HS-27A (cell line): ENCODE data around the gene PLA2G6.

ENCODE experiments used
- DNase-seq: peaks from one replicate; pipeline ENCODE4 v3.0.0-alpha.2; 2012; ENCODE audit warnings: low read depth, missing footprints

The PLA2G6 gene, protein sequence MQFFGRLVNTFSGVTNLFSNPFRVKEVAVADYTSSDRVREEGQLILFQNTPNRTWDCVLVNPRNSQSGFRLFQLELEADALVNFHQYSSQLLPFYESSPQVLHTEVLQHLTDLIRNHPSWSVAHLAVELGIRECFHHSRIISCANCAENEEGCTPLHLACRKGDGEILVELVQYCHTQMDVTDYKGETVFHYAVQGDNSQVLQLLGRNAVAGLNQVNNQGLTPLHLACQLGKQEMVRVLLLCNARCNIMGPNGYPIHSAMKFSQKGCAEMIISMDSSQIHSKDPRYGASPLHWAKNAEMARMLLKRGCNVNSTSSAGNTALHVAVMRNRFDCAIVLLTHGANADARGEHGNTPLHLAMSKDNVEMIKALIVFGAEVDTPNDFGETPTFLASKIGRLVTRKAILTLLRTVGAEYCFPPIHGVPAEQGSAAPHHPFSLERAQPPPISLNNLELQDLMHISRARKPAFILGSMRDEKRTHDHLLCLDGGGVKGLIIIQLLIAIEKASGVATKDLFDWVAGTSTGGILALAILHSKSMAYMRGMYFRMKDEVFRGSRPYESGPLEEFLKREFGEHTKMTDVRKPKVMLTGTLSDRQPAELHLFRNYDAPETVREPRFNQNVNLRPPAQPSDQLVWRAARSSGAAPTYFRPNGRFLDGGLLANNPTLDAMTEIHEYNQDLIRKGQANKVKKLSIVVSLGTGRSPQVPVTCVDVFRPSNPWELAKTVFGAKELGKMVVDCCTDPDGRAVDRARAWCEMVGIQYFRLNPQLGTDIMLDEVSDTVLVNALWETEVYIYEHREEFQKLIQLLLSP

GRCh38 chr22:38181453-38182200, at the start of gene PLA2G6:
PLA2G6 (minus strand) TSS chr22:38181830; CDS start chr22:38169426, 12,404 bp downstream.
- DNase-seq, result peak; percentile 89

DNA sequence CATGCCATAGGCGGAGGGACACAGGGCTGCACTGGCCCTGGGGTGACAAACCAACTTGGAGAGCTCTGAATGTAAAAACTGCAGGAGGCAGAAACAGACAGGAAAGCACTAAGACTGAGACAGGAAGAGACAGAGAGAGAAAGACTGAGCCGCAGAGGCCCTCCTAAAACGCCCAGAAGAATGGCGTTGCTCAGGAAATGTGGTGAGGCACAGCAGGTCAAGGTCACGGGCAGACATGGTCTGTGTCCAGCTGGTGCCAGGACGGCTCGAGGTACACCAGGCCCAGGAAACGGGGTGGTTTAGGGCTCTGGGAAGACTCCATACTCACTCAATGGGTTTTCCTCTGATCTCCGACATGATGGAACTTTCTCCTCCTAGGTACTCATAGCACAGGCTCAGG, 49.3 kb upstream of the PLA2G6 start:
- DNase-seq, result no peak

DNA sequence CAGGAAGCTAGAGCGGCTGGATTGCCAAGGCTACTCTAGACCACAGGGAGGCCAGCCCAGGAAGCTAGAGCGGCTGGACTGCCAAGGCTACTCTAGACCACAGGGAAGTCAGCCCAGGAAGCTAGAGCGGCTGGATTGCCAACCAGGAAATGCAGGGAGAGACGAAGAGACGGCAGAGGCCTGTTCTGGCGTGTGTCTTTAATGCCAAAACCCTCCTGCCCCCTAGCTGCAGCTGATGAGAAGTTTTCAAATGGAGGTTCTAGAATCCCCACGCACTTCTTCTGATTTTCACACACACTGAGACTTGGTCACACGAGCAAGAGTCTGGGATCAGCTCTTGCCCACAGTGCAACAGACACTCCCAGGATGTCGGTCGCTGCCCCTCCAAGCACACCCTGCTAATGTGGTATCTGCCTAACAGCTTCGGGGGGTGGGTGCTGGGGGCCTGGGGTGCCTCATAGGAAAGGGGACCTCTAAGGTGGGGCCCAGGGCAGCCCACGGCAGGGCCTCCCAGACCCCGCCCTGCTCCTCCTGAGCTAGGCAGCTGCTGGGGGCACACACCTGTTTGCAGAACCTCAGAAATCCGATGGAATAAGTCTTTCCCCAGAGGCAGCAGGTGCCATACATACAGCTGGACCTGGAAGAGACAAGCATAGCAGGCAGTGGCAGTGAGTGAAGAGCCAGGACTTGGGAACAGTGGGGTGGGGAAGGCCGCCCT, 48.6 kb upstream of the PLA2G6 start:
- DNase-seq, result no peak

- DNase-seq, result no peak
Measured at GRCh38 chr22:38228873-38229740, 47.5 kb upstream of the PLA2G6 start.

GRCh38 chr22:38228326-38228872, 46.8 kb upstream of the PLA2G6 start:
- no peak for DNase-seq

DNA sequence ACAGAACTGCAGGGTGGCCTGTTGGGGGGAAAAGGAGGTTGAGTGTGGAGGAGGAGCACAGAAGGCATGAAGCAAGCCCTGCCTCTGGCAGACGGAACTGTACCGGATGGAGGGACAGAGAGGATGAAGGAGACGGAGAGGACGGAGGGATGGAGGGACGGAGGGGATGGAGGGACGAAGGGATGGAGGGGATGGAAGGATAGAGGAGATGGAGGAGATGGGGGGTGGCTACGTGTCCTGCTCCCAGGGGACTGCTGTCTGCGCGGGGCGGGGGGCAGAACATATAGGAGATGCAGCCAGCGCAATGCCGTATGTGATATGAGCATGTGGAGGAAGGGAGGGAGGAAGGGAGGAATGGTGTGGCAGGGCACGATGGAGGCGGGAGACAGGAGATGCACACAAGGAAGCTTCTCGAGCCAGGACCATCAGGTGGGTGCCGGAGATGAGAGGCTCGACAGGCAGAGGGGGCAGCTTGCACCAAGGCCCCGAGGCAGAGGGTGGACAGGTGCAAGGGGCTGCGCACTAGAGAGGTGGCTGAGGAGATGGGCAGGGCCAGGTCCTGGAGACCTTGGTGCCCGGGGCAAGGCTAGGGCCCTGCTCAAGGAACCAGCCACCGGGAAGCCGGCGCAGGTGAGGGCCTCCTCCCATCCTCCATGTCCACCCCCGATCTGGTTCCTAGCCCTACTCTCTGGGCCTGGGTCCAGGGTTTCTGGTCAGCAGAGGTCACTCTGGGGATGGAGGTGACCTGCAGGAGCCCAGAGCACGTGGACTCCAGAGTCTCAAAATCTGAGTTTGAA, 45.4 kb upstream of the PLA2G6 start:
- DNase-seq, result no peak

- DNase-seq, result no peak
Measured at GRCh38 chr22:38223289-38223960, 41.8 kb upstream of the PLA2G6 start.

- DNase-seq, result no peak
Measured at GRCh38 chr22:38222797-38223119, 41.1 kb upstream of the PLA2G6 start.

DNA sequence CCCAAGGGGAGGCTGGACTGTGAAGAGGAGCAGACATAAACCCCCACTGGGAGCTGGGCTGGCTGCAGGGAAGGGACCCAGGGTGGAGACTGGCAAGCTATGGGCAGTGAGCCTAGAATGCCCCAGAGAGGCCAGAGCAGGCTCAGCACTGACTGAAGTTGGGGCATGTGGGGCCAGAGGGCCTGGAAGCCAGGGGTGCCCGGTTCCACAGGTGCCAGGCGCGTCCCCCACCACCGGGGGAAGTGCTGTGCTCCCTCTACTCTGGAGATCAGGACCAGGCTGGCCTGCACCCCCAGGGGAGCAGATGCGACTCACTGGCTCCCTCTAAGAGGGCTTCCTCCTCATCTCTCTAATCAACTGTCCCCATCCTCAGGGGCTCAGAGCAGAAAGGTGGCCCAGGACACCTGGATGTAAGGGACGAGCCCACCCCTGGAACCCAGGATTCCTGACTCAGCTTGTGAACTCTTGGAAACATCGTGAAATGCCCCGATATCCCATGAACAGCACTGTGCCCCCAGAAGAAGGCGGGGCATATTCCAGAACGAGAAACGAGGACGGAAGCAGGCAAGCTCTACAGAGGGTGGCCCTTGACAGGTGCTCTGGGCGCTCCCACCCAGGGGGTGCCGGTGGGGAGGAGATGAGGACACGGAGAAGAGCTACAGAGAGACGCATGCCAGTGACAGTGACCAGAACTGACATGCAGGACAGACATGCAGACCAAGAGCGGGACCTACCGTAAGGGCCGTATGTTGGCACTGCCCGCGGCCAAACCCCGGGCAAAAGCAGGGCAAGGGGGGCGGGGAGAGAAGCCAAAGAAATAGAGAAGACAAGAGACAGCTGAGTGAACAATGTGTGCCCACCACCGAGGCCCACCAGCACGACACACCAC, 40.5 kb upstream of the PLA2G6 start:
- no peak for DNase-seq

GRCh38 chr22:38221407-38221806, 39.8 kb upstream of the PLA2G6 start:
- DNase-seq, result no peak

DNA sequence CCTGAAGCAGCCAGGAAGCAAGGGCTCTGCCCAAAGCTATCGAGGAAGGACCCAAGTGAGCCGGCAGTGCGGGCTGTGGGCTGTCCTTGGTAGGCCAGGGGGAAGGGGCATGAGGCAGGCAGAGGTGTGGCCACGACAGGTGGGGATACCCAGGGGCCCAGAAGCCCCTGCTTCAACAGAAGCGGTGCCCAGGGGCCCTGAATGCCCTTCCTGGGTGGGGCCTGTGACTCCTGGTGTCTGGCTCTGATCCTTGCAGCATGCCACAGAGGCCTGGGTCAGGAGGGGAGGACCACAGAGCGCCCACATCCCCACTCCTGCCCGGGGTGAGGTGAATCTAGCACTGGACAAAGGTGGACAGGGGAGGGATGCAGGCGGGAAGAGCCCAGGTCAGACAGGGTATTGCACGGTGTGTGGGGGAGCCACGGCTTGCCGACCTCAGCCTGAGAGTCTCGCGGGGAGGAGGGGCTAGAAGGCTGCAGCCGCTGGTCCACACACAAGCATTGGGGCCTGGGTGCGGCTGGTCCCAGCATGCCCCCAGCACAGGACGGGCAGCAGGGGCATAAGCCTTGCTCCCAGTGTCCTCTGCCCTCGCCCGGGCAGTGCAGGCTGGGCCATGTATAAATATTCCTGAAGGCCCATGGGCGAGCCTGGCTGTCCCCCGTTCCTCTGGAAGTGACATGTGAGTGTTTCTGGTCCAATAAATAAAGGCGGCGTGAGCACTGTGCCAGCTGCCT, 39.2 kb upstream of the PLA2G6 start:
- no peak for DNase-seq

DNA sequence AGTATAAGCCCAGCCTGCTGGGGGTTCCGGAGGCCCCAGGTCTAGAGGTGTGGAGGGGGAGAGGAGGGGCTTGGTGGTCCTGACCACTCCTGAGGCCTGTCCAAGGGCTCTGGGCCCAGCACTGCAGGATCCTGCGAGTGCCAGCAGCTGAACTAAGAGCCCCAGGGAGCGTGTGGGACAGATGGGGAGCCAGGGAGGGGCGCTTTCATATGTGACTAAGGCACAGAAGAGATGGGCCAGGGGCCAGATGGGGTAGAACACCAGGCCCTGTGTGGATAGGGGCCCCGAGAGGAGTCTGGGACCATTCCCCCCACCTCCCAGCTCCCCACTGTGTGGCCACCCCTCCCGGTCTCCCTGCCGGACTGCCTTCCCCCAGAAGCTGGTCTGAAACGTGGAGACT, 38.5 kb upstream of the PLA2G6 start:
- DNase-seq, result no peak

DNA sequence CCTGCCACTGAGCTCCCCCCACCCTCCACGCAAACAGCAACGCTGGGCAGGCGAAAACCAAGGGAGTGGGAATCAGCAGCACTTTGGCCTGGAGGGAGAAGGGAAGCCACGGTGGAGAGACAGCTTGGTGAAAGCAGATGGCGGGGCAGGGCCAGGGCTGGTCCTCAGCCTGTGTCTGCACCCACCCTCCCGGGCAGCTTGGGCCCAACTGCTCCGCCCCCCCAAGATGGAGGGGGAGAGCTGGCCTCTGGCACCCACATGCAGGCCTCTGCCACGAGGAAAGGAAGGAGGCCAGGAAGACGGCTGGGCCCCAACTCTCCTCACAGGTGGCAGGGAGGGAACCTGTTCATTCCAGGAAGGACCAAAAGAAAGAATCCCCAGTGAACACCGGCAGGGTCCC, 38.0 kb upstream of the PLA2G6 start:
- DNase-seq, result no peak

DNA sequence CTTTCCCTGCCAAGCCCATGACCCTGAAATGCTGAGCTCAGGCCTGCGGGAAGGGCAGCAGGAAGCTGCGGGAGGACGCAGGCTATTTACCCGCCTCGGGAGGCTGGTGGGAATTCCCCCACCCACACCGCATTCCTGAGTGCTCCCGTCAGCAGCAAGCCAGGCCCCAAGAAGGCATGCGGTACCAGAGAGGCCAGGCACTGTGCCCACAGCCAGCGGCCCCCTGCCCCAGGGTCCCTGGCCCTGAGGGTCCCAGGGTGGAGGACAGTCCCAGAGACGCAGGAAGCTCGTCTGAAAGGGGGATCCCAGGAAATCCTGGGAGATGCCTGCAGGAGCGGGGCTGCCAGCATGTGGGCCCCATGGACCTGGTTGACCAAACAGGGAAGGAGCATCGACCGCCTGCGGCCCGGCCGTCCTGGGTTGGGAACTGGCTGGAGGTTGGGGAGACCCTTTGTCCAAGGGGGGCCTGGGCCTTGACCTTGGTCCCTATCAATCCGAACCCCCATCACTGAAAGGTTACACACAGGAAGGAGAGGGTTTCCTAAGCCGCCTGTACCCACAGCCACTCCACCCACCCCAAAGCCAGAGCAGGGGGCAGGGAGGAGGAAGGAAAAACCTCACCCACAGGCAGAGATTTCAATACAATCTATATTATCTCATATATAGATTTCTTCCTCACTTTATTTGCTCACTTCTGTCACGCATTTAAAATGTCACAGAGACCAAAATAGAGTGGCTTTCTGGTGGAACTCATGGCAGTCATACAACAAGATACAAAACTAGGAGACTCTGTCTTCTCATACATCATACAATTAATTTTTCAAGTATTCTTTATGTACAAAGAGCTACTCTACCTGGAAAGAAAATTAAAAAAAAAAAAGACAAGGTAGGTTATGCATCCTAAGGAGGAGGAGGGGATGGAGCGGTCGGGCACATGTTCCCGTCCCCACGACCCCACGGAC, 37.3 kb upstream of the PLA2G6 start:
- peak; percentile 75 for DNase-seq

DNA sequence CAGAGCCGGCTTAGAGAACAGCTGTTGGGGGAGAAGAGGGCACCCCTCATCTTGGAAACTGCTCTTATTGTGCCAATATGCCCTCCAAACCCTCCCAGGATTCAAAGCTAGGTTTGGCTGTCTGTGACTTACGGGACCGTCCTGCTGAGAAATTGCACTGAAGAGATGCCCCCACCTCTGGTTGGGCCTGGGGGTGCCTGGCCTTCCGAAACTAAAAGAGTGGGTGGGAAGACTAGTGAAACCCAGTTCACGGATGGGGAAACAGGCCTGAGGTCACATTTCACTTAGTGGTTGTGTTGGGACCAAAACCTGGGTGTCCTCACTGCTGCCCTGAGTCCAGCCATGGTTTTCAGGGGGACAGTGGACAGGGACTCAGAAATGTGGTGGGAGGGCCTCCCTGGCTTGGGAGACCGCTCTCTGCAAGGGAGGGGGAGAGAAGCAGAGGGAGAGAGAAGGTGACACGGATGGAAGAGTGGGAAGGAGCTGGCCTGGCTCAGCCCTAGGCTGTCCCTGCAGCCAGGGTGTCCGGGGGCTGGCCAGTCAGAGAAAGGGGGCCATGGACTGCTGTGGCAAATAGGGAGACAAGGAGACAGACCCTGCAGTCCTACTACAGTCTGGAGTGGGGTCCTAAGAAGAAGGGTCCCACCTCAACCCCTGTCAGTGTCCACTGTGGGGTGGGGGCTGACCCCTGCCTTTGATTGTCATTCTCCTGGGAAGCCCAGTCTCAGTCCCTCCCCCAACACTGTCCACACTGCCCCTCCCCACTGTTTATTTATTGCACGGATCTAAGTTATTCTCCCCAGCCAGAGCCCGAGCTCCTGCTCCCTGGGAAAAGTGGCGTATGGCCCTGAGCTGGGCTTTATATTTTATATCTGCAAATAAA, 33.8 kb upstream of the PLA2G6 start:
- no peak for DNase-seq
